Memory B cell (primary cell): Measurements from ENCODE around the gene C19orf67.
A peak's percentile ranks its signal among the peaks of the same experiment; 100 is the strongest.

Source experiments
- ATAC-seq: fragments of 150-1000 bp; cut with Tn5 transposase; 2 replicates; pipeline ENCODE4 v1.10.0; 2021; ENCODE audit warnings: low read depth, mild to moderate bottlenecking, moderate library complexity
- DNase-seq, 2 donors: peaks; one replicate each; pipeline ENCODE4 v3.0.0; 2022; ENCODE audit warnings: low spot score in 2 of 2
- H3K27ac Mint-ChIP-seq: one replicate; pipeline ENCODE4 v1.8.0; 2022; ENCODE audit warnings: mild to moderate bottlenecking, moderate library complexity, mixed read lengths
- H3K27me3 Mint-ChIP-seq: one replicate; pipeline ENCODE4 v1.8.0; 2022; ENCODE audit warnings: mixed read lengths
- H3K36me3 Mint-ChIP-seq: one replicate; pipeline ENCODE4 v1.8.0; 2022; ENCODE audit warnings: mild to moderate bottlenecking, mixed read lengths
- H3K4me1 Mint-ChIP-seq: one replicate; pipeline ENCODE4 v1.8.0; 2022; ENCODE audit warnings: mixed read lengths
- H3K4me3 Mint-ChIP-seq: one replicate; pipeline ENCODE4 v1.8.0; 2022; ENCODE audit warnings: mild to moderate bottlenecking, moderate library complexity, mixed read lengths
- H3K9me3 Mint-ChIP-seq: one replicate; pipeline ENCODE4 v1.8.0; 2022; ENCODE audit warnings: mixed read lengths

C19orf67 gene

DNA sequence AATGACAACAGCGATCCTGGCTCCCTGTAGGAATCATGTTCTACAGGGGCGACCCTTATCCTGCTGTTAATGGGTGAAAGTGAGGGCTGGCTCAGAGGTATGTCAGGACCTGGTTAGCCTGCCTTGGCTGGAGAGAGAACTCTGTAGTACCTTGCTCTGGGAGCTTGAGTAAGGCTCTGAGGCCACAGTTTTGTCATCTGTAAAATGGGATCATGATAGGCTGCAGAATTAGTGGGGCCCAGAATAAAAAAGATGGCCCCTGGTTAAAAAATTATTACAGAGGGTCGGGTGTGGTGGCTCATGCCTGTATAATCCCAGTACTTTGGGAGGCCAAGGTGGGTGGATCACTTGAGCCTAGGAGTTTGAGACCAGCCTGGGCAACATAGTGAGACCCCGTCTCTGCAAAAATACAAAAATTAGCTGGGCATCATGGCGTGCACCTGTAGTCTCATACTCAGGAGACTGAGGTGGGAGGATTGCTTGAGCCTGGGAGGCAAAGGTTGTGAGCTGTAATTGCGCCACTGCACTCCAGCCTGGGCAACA, 15.5 kb upstream of the C19orf67 start:
- Mint-ChIP-seq H3K4me3 (no peak overlapping the region), H3K36me3 (peaks cover 10% of the 10 kb centered on the region), H3K27me3 (no peaks in the 10 kb centered on the region), H3K4me1 (no peaks in the 10 kb centered on the region), H3K9me3 (no peaks in the 10 kb centered on the region), H3K27ac (no peak overlapping the region)
- DNase-seq (no peak), ATAC-seq (no peak)

DNA sequence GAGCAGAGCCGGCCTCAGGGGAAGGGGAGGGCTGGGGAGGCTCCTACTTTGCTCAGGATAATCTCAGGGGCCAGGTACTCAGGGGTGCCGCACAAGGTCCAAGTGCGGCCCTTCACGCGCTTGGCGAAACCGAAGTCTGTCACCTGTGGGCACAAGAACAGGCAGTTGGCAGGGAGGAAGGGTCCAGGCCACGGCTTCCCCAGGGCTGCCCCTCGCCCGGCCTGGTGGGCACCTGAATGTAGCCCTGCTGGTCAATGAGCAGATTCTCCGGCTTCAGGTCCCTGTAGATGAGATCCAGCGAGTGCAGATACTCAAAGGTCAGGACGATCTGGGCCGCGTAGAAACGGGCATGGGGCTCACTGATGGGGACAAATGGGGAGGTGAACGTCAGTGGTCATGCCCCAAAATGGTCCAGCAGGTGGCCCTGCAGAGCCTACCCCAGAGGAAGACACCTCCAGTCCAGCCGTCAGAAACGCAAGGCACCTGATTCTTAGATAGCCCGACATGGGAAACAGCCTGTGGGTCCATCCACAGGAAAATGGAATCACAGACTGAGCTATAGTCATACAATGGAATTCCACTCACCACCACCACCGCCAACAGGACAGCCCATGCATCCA, 12.1 kb upstream of the C19orf67 start:
- ATAC-seq (no peak), DNase-seq (no peak)
- Mint-ChIP-seq H3K27me3 (no peaks in the 10 kb centered on the region), H3K36me3 (peaks cover 7% of the 10 kb centered on the region), H3K4me3 (no peak overlapping the region), H3K4me1 (no peaks in the 10 kb centered on the region), H3K27ac (no peak overlapping the region), H3K9me3 (no peaks in the 10 kb centered on the region)

DNA sequence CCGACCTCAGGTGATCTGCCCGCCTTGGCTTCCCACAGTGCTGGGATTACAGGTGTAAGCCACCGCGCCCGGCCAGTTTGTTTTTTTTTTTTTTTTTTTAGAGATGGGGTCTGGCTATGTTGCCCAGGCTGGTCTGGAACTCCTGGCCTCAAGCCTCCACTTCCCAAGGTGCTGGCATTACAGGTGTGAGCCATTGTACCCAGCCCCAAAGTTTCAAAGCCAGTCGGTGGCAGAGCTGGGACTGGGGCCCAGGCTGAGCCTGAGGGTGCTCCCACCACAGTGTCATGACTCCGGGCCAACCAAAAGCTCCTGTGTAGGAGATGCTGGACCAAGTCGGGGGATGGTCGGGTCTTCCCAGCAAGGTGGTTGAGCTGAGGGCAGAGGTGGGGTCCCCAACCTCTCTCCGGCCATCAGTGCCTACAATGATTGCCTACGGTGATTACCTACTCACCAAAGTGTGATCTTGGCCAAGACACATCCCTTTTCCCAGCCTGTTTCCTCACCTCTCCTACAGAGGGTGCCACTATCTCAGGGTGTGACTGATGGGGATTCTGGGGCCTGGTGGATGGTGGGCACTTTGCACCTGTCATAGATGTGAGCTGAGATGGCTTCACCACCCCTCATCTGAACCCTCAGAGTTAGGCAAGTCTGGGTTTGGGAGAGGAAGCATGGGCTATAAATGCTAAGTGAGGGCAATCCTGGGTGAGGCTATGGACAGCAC, 10.8 kb upstream of the C19orf67 start:
- peaks cover 8% of the 10 kb centered on the region for H3K4me1 Mint-ChIP-seq
- H3K9me3 Mint-ChIP-seq: no peaks in the 10 kb centered on the region
- DNase-seq (no peak), ATAC-seq (no peak)
- H3K36me3 Mint-ChIP-seq: peaks cover 7% of the 10 kb centered on the region
- no peak overlapping the region for H3K4me3 Mint-ChIP-seq
- no peaks in the 10 kb centered on the region for H3K27me3 Mint-ChIP-seq
- H3K27ac Mint-ChIP-seq: no peak overlapping the region

DNA sequence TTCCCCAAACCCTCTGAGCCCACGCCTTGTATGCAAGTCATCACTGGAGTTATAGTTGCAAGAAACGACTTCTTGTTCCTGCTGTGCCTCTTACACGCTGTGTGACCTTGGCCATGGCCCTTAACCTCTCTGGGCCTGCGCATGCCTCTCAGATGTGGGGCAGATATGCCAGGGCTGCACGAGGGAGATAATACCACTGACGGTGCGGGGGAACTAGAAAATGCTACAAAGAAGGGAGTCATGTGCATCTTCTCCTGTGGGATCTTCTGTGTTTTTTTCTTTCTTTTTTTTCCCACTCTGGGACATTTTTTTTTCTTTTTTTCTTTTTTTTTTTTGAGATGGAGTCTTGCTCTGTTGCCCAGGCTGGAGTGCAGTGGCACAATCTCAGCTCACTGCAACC, 9.3 kb upstream of the C19orf67 start:
- DNase-seq: no peak
- no peaks in the 10 kb centered on the region for H3K9me3 Mint-ChIP-seq
- no peak overlapping the region for H3K4me3 Mint-ChIP-seq
- H3K4me1 Mint-ChIP-seq: peaks cover 9% of the 10 kb centered on the region
- H3K36me3 Mint-ChIP-seq: peaks cover 7% of the 10 kb centered on the region
- no peaks in the 10 kb centered on the region for H3K27me3 Mint-ChIP-seq
- H3K27ac Mint-ChIP-seq: no peak overlapping the region
- ATAC-seq: no peak

DNA sequence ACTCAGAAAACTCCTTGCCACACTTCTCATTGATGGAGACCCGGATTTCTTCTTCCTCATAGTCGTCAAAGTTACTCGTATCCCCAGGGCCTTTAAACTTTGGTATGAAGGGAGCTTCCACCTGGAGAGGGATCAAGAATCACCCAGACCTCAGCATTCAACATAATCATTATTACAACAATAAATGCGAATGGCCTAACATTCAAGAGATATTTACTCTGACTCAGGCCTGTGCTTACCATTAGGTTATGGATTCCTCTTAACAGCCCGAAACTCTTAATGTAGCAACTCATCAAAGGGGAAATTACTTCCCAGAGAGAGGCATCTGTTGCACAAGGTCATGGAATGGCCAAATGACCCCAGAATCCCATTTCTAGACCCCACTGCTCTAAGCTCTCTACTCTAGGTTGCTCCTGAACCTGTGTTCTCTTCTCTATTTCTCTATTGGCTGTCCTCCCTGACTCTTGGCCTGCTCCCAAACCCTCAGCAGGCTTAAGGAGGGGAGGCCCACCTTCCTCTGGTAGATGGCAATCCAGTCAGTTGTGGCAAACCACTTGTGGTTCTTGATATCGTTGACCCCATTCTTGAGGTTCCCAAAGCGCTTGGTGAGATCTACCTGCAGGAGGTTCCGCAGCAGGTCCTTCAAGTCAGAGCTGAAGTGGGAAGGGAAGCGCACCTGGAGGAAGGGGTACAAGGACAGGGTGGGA, 7.7 kb upstream of the C19orf67 start:
- H3K27ac Mint-ChIP-seq: no peak overlapping the region
- peaks cover 9% of the 10 kb centered on the region for H3K36me3 Mint-ChIP-seq
- no peaks in the 10 kb centered on the region for H3K9me3 Mint-ChIP-seq
- no peak overlapping the region for H3K4me3 Mint-ChIP-seq
- no peaks in the 10 kb centered on the region for H3K27me3 Mint-ChIP-seq
- no peak for ATAC-seq
- DNase-seq: no peak
- peaks cover 12% of the 10 kb centered on the region for H3K4me1 Mint-ChIP-seq

DNA sequence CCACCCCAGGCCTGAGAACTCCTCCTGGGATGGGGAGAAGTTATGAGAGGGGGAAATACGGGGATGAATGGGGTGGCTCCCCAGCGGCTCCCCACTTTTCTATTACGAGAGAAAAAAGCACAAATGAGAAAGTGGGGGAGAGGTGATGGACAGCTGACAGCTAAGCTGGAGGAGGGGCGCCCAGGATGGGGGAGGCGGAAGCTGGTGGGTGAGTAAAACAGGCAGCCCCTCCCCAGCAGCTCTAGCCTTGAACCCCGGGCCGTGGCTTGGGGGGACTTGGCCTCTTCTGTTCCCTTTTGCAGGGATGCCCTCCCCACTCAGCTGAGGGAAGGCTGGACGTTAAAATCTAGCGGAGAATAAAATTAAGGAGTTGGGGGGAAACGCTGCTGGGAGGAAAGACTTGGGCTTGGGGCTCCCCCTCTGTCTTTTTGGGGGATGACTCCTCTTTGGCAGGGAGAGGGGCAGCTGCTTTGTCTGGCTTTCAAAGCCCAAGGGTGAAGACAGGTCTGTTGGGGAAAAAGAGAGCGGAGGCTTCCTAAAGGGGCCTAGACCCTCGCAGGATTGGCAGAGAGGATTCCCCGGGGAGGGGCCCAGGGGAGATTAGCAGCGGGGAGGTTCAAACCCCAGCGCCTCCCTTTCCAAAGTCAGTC, 6.4 kb upstream of the C19orf67 start:
- ATAC-seq (peak; percentile 2), DNase-seq (no peak)
- no peaks in the 10 kb centered on the region for H3K27me3 Mint-ChIP-seq
- peak overlapping the region; percentile 79 for H3K27ac Mint-ChIP-seq
- peaks cover 12% of the 10 kb centered on the region for H3K4me1 Mint-ChIP-seq
- peaks cover 6% of the 10 kb centered on the region for H3K36me3 Mint-ChIP-seq
- no peaks in the 10 kb centered on the region for H3K9me3 Mint-ChIP-seq
- H3K4me3 Mint-ChIP-seq: peak overlapping the region; percentile 99

DNA sequence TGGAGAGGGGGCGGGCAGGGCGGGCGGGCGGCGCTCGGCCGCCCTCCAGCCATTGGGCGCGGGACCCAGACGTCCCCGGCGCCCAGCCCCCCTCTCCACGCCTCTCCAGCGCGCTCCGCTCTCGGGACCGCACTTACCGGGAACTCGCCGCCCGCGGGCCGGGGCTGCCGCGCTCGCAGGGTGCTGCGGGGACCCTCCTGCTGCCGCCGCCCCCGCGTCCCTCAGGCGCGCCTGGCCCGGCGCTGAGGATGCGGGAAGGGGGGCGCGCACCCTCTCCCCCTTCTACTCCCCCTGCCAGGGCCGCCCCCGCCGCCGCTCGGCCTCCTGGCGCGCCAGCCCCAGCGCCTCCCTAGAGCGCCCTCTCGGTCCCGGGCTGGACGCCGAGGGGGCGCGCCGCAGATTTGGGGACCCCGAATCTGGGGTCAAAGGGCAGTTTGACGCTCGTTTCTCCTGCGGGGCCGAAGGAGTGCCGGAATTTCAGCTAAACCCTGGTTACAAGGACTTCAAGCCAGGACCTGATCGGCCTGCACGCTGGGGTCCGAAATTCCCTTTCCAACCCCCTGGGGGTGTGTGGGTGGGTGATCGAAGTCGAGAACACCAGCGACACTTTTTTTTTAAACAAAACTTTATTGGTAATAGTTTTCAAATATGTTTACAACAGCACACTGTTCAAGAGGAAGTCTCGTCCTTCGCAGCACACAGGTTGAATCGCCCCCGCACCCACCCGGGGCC, 5.7 kb upstream of the C19orf67 start:
- Mint-ChIP-seq H3K4me3 (peak overlapping the region; percentile 99), H3K9me3 (no peaks in the 10 kb centered on the region), H3K4me1 (peaks cover 12% of the 10 kb centered on the region), H3K27me3 (no peaks in the 10 kb centered on the region), H3K36me3 (peaks cover 2% of the 10 kb centered on the region), H3K27ac (peak overlapping the region; percentile 79)
- DNase-seq (peak; percentile 72 to 76), ATAC-seq (peak; percentile 61)

DNA sequence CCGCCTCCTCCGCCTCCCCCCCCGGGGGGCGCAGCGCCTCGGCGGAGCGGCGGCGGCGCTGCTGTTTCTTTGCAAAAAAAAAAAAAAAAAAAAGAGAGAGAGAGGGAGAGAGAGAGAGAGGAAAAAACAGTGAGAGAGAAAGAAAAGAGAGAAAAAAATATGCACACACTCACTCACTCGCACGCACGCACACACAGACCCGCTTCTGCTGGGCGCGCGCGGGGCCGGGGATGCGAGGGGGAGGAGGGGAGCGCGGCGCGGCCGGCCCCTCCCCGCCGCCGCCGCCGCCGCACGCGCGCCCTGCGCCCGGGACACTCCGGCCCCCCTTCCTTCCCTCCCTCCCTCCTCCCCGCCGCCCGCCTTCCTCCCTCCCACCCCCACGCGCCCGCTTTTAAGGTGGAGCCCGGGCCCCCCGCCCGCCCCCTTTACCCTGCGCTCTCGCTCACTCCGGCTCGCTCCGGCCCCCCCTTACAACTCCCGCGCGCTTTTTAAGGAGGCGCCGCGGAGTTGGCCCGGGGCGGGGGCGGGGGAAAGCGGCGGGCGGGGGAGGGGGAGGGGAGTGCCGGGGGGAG, 5.0 kb upstream of the C19orf67 start, which contains the start of gene SAMD1:
TSS of gene SAMD1 (minus strand) at position 243 of the 572 bp plus-strand sequence.
- ATAC-seq: peak; percentile 62
- H3K36me3 Mint-ChIP-seq: peaks cover 2% of the 10 kb centered on the region
- peak within 1 kb of the TSS; percentile 99 for H3K4me3 Mint-ChIP-seq
- no peaks in the 10 kb centered on the region for H3K27me3 Mint-ChIP-seq
- peak; percentile 57 to 68 for DNase-seq
- peaks cover 12% of the 10 kb centered on the region for H3K4me1 Mint-ChIP-seq
- H3K9me3 Mint-ChIP-seq: no peaks in the 10 kb centered on the region
- H3K27ac Mint-ChIP-seq: peak within 1 kb of the TSS; percentile 79

DNA sequence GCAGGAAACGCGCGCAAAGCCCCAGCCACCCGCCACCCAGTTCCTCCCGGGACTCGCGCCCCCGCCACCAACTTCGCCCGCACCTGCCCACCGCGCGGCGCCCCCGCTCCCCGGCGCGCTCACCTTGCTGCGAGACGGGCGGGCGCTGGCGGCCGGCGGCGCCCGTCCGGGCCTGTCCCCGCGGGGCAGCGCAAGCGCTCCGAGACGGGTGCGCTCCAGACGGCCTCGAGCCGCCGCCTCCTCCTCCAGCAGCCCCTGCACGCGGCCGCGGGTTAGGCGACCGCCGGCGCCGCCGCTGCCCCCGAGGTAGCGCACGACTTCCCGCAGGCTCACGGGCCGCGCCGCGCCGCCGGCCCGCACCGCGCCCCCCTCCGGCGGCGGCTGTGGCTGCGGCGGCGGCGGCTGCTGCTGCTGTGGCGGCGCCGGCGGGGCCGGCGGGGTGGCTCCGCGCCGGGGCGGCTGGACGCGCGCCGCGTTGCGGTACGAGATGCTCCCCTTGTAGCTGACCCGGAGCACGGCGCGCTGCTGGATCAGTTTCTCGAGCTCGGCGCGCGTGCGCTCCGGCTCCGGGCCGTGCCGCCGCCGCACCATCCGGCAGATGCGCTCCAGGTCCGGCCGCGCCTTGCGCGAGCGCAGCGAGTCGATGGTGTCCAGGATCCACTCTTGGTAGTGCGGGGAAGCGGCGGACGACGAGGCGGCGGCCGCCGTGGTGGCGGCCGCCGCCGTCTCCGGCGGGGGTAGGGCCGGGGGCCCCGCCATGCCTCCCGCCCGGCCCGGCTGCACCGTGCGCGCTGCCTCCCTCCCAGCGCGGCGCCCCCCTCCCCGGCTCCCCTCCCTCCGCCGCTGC, 4.3 kb upstream of the C19orf67 start:
- H3K36me3 Mint-ChIP-seq: peaks cover 2% of the 10 kb centered on the region
- peak overlapping the region; percentile 87 for H3K4me3 Mint-ChIP-seq
- no peak overlapping the region for H3K27ac Mint-ChIP-seq
- H3K4me1 Mint-ChIP-seq: peaks cover 12% of the 10 kb centered on the region
- H3K27me3 Mint-ChIP-seq: no peaks in the 10 kb centered on the region
- ATAC-seq (peak; percentile 9), DNase-seq (peak; percentile 38 to 57)
- H3K9me3 Mint-ChIP-seq: no peaks in the 10 kb centered on the region

DNA sequence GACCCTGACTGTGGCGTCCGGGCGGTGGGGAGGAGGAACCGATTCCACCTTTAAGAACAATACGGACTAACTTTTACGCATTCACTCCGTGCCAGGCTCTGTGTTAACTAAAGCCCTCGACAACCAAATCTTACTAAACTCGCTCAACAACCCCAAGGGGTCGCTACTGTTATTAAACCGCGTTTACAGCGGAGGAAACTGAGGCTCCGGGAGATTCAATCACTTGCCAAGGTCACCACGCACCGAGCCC, 3.8 kb upstream of the C19orf67 start:
- Mint-ChIP-seq H3K4me1 (peaks cover 12% of the 10 kb centered on the region), H3K27ac (no peak overlapping the region), H3K27me3 (no peaks in the 10 kb centered on the region), H3K9me3 (no peaks in the 10 kb centered on the region), H3K36me3 (peaks cover 2% of the 10 kb centered on the region), H3K4me3 (peak overlapping the region; percentile 49)
- no peak for DNase-seq
- ATAC-seq: peak; percentile 6

DNA sequence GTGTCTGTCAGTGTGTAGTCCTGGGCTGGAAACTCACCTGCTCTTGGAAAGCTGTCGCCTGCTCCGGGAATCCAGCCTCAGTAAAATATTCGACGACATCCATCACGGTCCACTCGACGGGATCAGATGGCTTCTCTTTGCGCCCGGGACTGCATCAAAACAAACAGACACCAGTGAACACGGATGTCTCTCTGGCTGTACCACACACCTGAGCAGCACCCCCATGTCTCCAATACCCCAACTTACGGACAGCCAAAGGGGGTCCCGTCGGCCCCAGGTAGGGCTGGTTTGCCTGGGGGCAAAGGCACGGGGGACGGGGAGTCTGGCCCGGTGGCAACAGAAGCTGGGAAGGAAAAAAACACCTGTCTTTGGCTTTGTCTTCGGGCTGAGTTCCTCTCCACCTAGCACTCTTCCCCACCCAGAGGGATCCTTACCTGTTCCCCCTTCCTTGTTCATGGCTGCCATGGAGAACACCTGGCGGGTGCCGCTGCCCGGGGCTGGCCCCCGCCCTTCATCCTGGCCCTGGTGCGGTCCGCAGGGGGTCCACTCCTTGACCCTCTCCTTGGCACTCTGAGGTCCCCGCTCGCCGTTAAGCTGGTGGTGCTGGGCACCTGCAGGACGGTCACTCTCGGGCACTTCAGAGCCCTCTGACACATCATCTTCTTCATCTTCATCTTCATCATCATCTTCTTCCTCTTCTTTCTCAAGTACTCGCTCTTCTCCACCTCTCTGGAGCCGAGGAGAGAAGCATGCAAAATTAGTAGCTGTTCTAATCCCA, 3.2 kb upstream of the C19orf67 start:
- H3K36me3 Mint-ChIP-seq: peaks cover 2% of the 10 kb centered on the region
- H3K9me3 Mint-ChIP-seq: no peaks in the 10 kb centered on the region
- peak overlapping the region; percentile 49 for H3K4me3 Mint-ChIP-seq
- H3K27ac Mint-ChIP-seq: no peak overlapping the region
- H3K4me1 Mint-ChIP-seq: peaks cover 12% of the 10 kb centered on the region
- H3K27me3 Mint-ChIP-seq: no peaks in the 10 kb centered on the region
- ATAC-seq: no peak
- no peak for DNase-seq

DNA sequence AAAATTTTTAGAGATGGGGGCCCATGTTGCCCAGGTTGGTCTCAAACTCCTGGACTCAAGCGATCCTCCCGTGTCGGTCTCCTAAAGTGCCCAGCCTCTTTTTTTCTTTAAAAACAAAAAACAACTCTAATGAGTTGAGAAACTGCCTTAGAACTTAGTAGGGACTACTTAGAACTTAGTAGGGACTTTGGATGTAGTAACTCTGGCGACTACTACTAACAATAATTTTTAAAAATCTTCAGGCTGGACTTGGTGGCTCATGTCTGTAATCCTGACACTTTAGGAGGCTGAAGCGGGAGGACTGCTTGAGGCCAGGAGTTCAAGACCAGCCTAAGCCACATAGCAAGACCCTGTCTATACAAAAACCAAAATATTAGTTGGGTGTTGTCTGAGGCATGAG, 515 bp upstream of the C19orf67 start:
- Mint-ChIP-seq H3K4me1 (peaks cover 7% of the 10 kb centered on the region), H3K4me3 (no peak overlapping the region), H3K27me3 (no peaks in the 10 kb centered on the region), H3K36me3 (peaks cover 2% of the 10 kb centered on the region), H3K27ac (no peak overlapping the region), H3K9me3 (no peaks in the 10 kb centered on the region)
- no peak for DNase-seq
- no peak for ATAC-seq
